ENCODE measurements around the gene GCNT2.

- TF ChIP-seq, protein P1, sequence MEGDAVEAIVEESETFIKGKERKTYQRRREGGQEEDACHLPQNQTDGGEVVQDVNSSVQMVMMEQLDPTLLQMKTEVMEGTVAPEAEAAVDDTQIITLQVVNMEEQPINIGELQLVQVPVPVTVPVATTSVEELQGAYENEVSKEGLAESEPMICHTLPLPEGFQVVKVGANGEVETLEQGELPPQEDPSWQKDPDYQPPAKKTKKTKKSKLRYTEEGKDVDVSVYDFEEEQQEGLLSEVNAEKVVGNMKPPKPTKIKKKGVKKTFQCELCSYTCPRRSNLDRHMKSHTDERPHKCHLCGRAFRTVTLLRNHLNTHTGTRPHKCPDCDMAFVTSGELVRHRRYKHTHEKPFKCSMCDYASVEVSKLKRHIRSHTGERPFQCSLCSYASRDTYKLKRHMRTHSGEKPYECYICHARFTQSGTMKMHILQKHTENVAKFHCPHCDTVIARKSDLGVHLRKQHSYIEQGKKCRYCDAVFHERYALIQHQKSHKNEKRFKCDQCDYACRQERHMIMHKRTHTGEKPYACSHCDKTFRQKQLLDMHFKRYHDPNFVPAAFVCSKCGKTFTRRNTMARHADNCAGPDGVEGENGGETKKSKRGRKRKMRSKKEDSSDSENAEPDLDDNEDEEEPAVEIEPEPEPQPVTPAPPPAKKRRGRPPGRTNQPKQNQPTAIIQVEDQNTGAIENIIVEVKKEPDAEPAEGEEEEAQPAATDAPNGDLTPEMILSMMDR (IDR thresholded peaks at IDR 0.05 in 8 of 11, conservative IDR thresholded peaks at IDR 0.05 in 3 of 11), result no peak
- no peak for TF ChIP-seq POLR2AphosphoS5 (IDR thresholded peaks at IDR 0.05)
These were observed 106.6 kb downstream of the GCNT2 start for GRCh38 chr6:10627800-10628199.

Measured in spleen (tissue), 7 donors.